ENCODE measurements around the gene DERA.
A peak's percentile ranks its signal among the peaks of the same experiment; 100 is the strongest.
"Not testable (repeated sequence)": the region's sequence is repeated elsewhere in the genome, so short reads cannot be mapped to it uniquely, and the experiment has no call there.

DERA gene

DNA sequence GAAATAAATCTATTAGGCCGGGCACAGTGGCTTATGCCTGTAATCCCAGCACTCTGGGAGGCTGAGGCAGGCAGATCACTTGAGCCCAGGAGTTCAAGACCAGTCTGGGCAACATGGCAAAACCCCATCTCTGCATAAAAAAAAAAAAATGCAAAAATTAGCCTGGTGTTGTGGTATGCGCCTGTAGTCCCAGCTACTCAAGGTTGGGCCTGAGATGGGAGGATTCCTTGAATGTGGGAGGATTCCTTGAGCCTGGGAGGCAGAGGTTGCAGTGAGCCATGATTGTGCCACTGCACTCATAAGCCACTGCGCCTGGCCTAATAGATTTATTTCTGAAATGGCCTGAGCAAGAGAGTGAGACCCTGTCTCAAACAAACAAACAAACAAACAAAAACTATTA lies 55.9 kb downstream of the DERA start:
- not testable (repeated sequence) for DNase-seq

DNA sequence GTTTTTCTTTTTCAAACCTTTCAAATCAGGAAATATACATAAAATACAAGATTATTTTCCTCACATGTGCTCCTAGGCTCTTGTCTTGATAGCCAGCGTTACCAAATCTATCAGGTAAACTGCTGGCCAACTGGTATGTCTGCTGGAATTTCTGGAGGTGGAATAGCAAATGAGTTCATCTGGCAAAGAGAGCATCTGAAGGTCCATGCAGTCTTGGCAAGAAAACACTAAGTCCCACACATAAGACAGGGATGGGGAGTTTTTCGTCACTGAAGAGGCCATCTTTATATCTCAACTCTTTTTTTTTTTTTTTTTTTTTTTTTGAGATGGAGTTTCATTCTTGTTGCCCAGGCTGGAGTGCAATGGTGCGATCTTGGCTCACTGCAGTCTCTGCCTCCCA lies 60.1 kb downstream of the DERA start:
- DNase-seq = no peak

DNA sequence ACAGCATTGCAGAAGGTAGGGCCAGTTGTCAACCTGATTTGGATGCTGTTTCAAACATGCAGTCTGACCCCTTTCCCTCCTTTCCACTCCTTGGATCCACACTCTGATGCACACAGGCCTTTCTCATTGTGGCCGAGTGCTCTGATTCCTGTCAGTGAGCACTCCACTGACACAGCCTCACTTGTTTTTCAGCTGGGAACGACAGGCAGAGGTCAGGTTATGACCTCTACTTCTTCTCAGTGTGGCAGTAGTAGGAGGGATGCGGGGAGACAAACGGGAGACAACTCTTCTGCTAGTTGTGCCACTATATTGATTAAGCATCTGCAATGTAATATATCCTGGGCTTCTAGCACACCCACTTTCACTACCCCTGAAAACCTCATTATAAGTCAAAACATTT lies 61.8 kb downstream of the DERA start:
- DNase-seq = no peak

DNA sequence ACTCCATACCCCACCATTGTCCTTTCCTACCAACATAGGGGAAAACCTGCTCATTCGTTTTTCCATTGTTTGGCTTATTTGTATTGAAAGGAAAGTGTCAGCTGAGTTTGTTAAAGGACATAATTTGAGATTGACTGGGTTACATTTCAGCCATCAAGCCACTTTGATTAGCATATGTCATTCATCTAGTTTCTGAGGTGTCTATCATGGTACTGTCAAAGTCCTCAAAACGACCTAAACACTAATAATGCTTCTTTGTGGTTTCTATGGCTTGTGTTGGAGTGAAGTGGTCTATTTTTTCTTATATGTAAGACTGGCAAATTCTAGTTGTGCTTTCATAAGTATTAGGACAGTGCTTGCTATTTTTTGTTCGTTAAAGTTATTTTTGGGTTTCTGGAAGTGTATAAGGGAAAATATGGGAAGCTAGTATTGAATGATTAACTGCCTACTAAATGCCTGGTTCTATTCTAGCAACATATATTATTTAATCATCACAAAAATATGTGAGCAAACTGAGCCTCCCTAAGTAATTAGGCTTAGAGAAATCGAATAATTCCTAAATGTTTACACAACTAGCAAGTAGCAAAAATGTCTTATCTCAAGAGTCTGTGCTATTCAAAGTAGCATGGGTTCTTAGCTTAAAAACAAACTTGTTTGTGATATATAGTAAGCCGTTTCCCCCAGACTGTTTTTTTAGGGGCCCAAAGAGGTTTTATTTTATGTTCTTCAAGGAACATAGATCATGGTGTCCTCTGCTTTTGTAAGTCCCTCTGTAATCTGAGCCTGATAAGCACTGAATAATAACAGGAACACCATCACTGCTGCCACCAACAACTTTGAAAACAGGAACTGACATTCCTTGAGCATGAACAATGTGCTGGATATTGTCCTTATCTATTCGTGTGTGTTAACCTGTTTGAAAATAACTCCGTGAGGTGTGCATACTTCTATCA lies 67.1 kb downstream of the DERA start:
- DNase-seq = no peak

DNA sequence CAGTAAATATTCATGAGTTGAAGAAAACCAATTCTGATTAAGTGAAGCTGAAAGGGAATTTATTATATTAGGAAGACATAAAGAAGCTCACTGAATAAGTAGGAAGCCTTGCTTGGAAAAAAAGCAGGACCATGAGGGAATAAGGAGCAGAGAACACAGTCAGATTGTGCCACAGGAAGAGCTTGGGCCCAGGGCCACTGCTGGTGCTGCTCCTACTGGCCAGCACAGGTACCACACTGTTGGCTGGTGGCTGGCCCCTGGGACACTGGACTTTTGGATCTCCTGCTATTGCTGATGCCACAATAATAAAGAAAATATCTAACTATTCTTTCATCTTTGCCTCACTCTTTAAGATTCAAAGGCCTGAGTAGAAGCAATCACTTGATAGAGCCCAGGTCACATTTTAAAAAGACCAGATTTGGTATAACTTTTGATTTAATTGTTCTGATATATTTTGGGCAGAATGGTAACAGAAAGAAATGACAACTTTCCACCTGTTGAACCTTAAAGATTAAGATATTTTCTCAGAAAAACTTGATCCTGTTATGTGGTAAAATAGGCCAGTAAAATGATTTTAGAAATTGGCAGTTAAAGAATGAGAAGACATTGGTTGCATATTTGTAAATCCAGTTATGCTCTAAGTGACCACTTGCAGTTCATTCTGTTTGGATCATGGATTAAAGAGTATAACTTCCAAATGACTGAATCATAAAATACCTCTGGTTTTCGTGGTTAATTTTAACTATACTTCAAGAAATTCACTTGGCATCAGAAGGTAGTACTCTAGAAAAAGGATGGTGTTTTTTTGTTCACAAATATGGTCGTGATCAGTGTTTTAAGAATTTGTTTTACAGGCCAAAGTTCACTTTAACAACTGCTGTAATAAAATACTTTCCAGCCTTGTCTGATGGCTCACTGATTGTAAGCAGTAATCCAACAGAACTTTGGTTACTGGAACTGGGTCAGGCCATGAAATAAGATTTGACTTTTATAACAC lies 68.3 kb downstream of the DERA start:
- DNase-seq = no peak

DNA sequence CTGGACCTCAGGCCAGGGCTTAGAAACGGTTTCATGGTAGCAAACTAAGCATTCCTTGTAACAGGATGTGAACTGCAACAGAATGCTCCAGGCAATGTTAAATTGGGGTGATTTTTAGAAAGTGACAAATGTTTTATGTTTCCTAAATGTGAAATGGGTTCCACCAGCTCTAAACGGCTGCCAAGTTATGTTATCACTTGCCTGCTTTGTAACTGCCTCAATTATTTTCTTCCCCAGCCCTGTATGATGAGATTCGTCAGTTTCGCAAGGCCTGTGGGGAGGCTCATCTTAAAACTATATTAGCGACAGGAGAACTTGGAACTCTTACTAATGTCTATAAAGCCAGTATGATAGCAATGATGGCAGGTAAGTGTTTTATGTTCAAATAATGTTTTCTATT lies 70.9 kb downstream of the DERA start:
- DNase-seq = no peak

DNA sequence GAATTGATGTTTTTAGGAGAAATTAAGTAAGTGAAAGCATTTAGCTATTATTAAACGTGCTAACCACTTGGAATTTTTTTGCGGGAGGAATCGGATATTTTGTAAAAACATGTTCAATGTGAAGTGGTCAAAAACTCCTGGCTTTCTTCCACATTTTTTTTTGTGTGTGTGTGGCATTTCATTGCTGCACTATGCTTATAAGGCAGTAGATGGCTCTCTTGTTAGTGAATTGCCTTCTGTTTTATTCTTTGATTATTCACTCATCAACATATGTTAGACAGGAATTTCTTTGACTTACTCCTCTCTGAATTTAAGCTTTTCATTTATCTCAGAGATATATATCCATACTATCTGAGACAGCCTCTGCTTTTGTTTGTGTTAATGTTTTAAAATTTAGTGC lies 71.3 kb downstream of the DERA start:
- DNase-seq = peak; percentile 8

DNA sequence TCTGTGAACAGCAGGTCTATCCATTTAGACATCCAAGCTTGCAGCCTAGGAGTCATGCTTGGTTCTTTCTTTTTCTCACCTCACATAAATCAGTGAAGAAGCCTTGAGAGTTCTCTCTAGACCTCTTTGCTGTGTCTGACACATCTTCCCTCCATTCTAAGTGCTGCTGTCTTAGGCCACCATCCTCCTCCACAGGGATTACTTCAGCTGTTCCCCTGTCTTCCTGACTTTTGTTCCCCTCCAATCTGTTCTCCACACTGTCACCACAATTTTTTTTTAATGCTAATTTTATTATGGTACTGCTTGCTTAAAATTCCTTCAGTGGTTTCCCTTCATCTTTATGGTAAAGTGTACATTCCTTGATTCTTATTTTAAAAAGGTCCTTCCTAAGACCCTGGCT lies 71.8 kb downstream of the DERA start:
- no peak for DNase-seq

DNA sequence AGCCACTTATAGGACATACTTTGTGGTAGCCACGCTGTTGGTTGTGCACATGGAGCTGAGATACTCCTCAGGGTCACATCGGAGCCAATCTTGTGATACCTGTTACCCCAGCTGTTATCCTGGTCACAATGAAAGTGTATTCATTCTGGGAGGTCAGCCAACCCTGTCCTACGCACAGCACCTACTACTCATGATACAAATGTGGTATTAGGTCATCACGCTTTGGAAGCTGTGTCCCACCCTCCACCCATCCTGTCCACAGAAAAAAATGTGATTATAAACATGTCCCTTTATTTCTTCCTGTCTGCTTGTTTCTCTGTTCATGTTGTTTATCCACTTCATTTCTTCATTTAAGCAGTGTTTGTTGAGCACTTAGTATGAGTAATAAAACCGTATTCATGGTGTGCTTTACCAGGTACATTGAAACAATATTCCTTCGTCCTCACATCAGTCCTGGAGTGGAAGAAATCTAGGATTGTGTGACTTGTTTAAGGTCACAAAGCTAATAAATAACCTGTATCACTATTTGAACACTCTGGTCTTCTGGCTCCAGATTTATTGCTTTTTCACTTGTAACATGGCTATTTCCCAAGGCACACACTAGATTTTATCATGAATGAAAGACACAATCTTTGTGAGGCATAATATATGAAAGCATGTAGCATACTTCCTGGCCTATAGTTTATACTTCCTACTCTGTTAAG lies 73.1 kb downstream of the DERA start:
- DNase-seq = no peak

DNA sequence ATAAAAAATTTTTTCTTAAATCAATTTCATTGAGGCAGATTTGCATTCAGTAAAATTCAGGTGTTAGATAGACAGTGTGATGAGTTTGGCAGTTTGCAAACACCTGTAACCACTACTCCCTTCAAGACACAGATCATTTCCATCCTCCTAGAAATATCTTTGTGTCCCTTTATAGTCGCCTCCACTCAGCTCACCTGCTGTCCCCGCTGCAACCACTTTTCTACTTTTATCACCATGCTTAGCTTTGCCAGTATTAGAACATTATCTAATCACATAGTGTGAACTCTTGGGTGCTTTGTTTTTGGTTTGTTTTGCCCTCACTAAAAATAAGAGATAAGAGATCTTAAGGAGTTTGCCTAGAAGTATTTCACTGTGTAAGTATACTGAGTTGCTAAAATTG lies 73.8 kb downstream of the DERA start:
- DNase-seq = no peak

DNA sequence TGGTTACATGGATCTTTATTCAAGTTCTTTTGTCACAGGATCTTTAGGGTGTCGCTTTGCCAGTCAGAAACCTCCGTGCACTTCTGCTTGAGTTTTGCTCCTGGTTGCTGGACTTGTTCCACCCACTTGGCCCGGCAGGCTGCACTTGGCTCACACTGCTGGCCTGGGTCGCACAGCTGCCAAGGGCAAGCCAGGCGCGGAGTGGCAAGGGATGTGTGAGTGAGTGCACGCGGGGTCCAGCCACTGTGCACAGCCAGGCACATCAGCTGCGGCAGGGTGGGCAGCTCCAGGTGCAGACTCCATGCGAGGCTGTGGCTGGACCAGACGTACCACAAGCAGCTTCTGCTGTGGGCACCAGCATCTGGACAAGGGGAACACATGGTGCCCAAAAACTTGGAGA lies 76.6 kb downstream of the DERA start:
- no peak for DNase-seq

DNA sequence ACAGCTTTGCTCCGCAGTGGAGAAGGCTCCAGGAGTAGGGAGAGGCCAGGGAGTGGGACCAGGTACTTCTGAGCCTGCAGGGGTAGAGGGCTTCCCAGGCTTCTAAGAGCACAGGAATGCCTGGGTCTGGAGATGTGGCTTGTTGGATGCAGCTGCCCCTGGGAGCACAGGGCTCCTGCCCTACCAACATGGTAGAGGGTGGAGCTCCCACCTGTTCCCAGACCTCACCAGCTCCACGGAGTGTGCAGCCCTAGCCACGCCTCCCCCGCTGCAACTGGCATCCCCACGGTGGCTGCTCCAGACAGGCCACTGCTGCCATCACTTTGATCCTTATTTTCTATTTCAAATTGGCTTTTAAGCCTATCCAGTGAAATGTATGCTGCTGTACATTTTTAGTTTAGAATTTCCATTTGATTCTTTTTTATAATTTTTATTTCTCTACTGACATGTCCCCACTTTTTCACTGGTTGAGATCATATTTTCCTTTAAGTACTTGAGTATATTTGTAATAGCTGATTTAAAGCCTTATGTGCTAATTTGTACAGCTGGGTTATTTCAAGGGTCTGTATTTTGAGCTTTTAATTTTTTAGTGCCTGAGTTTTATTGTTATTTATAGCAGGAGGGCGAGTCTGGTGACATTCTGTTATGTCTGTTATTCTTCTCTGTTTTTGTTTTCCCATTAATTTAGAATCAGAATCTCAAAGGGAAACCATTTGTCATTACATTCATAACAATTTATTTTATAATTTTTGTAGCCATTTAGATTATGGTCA lies 78.0 kb downstream of the DERA start:
- DNase-seq = no peak

DNA sequence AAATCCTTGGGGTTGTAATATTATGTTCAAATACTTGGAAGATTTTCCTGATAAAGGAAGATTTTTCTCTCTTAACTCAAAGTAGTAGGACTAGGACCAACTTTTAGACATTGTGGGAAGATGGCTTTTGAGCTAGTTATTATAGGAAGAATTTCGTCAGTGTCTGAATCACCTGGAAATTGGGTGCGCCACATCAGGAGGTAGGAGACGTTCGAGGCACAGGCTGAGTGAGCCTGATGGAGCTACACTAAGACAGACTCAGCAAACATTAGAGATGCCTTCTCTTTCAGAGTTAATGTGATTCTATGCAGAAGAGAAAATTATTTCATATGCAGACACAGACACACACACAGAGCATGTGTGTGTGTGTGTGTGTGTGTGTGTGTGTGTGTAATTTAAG lies 84.7 kb downstream of the DERA start:
- no peak for DNase-seq

DNA sequence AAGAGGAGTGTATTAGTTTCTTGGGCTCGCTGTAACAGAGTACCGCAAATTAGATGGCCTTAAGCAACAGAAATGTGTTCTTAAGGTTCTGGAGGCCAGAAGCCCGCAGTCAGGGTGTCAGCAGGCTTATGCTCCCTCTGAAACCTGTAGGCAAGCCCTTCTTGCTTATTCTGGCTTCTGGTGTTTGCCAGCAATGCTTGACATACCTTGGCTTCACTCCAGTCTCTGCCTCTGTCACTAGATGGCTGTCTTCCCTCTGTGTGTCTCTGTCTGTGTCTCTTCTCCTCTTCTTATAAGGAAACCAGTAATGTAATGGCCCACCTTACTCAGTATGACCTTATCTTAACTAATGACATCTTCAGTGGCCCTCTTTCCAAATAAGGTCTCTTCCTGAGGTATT lies 85.1 kb downstream of the DERA start:
- DNase-seq = no peak

DNA sequence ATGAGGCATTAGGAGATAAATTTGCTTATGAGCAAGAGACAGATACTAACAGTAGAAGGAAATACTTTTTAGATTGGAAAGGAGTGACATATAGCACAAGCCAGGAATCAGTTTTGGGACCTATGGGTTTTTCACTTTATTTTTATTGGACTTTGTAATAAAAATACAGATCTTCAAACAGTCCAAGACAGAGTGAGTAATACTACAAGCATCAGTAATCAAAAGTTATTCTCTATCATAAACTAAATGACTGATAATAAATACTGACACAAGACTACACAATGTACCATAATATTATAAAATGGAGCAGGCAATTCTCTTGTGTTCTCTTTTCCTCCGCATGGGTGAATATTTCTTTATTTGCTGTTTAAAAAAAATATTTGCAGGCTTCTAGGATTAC lies 85.8 kb downstream of the DERA start:
- no peak for DNase-seq

DNA sequence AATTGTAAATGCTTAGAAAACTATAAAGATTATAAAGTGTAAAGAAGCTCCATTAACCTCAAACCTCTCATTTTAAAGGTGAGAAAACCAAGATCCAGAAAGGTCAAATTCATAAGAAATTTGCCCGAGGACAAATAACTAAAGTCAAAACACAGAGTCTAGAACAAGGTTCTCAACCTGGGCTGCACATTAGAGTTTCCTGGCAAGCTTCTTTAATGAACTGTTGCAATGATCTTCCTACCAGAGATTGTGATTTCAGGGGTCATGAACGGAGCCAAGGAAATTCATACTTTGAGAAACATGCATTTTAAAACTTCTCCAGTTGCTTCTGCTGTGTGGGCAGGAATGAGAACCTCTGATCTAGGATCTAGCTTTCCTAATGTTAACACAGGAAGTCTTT lies 86.8 kb downstream of the DERA start:
- DNase-seq = no peak

DNA sequence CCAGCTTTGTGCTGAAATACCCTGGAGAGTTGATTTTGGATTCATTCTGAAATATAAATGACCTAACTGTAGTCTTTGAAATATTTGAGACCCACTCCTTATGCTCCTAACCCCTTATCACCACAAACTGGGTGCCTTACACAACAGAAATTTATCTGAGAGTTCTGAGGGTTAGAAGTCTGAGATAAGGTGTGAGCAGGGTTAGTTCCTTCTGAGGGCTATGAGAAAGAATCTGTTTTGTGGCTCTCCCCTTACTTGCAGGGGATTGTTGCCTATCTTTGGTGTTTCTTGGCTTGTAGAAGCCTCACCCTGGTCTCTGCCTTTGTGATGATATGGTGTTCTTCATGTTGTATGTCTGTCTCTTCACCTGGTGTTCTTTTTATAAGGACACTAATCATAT lies 91.7 kb downstream of the DERA start:
- DNase-seq = no peak

DNA sequence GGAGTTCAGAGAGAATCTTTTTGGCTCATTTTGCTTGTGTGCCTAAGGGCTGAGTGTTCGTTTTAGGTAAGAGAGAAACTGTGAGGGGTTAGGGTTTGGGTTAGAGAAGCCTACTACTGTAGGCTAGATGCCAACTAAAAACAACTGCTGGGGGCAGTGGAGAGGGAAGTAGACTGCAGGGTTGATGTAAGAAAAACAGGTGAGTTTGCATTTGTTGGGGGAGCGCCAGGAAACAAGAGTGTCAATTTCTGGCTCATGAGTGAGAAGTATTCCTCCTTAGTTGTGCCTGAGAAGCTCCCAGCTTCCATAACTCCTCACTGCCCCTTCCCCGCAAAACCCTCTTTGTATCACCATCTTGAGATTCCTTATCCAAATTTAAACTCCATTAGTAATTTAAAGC lies 92.3 kb downstream of the DERA start:
- no peak for DNase-seq

DNA sequence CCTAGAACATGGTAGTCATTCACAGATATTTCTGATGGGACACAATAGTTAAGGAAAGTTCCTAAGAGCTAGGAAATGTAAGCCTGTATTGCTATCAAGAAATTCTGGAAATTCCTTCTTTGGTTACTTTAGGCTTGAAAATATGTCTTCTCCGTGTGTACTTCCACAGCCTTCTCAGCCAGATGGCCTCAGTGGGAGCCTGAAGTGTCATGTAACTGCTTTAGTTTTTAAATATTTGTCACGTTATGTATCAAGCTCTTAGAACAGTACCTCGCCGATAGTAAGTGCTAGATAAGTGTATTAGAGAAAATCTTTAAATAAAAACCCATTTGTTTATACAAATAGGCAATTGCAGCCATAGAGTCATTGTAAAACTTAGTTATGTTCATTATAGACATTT lies 95.6 kb downstream of the DERA start:
- no peak for DNase-seq

DNA sequence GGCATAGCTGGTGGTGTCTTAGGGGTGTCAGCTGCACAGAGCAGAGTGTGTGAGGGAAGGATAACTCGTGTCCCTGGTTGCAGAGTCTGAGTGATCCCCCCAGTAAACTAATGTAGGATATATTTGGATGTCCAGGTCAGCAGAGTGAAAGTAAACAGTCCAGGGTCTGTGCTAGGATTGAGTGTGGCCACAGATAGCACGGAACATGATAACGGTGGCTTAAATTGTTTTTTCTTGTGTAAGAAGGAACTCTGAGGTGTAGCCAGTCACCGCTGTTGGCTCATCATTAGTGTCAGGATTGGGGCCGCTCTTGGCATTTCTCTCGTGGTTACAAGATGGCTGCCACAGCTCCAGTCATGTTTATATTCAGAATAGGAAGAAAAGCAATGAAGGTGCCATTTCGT lies 97.3 kb downstream of the DERA start:
- no peak for DNase-seq

DNA sequence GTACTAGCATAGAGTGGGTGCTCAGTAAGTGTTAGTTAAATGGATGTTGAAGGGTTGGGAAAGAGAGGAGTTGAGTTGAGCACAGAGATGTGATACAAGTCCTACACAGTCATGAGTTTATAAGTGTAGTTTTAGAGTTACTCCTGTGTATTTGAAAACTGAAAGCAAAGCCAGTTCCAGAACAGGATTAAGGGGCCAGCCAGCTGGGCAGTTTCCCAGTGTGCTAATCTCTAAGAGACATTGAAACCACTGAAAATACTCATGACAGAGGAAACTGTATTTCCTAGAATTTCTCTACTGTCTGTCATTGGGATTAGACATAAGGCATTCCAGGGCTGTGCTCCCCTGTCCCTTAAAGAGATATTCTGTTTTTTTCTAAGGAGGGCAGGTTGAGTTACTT lies 101.0 kb downstream of the DERA start:
- DNase-seq = no peak

DNA sequence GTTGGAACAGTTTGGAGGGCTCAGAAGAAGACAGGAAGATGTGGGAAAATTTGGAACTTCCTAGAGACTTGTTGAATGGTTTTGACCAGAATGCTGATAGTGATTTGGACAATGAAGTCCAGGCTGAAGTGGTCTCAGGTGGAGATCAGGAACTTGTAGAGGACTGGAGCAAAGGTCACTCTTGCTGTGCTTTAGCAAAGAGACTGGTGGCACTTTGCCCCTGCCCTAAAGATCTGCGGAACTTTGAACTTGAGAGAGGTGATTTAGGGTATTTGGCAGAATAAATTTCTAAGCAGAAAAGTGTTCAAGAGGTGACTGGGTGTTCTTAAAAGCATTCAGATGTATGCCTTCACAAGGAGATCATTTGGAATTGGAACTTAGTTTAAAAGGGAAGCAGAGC lies 102.6 kb downstream of the DERA start:
- not testable (repeated sequence) for DNase-seq
